Measurements from ENCODE around the gene BLM.

GRCh38 chr15:90671216-90671615, 45.9 kb upstream of the BLM start:
- no peak for TF ChIP-seq CTCF (conservative IDR thresholded peaks at IDR 0.05; ENCODE audit: low read depth, low read length)
- no peak for TF ChIP-seq POLR2A (IDR thresholded peaks at IDR 0.05; ENCODE audit: low read depth, low read length)
- no peak for TF ChIP-seq RAD21 (IDR thresholded peaks at IDR 0.05; ENCODE audit: low read length)
- TF ChIP-seq NFE2L2 (IDR thresholded peaks at IDR 0.05; ENCODE audit: low read depth, low read length) = no peak
- no peak for TF ChIP-seq MXI1 (IDR thresholded peaks at IDR 0.05; ENCODE audit: borderline replicate concordance, low read depth, low read length)
- no peak for TF ChIP-seq RCOR1 (IDR thresholded peaks at IDR 0.05; ENCODE audit: insufficient replicate concordance, low read length)
- TF ChIP-seq USF2 (IDR thresholded peaks at IDR 0.05; ENCODE audit: low read depth, low read length) = no peak
- no peak for TF ChIP-seq RFX5 (IDR thresholded peaks at IDR 0.05; ENCODE audit: low read depth, low read length)
- no peak for TF ChIP-seq FOS (IDR thresholded peaks at IDR 0.05; ENCODE audit: low read depth, low read length)
- no peak for TF ChIP-seq BHLHE40 (IDR thresholded peaks at IDR 0.05; ENCODE audit: low read depth, low read length)
- no peak for TF ChIP-seq MAFK (IDR thresholded peaks at IDR 0.05; ENCODE audit: low read depth, low read length)
- no peak for TF ChIP-seq ELK1 (IDR thresholded peaks at IDR 0.05; ENCODE audit: borderline replicate concordance, low read depth, low read length)
- TF ChIP-seq CHD1 (IDR thresholded peaks at IDR 0.05; ENCODE audit: low read depth, low read length) = no peak
